Gastrocnemius medialis (tissue), 4 donors: ENCODE results near the gene DCUN1D4.

Experiments used
- CTCF ChIP-seq, 5 experiments: fragments of 450-650 bp in 3 of 5; fragments of 200-600 bp in 2 of 5; sonication (generic) in 2 of 5; IDR thresholded peaks in 4 of 5; conservative IDR thresholded peaks in 1 of 5; 1 replicate in 4 of 5; 2 replicates in 1 of 5; pipeline ENCODE4 v1.5.1; 2016 to 2019; ENCODE audit warnings: antibody characterized with exemption in 5 of 5, mild to moderate bottlenecking in 3 of 5, moderate library complexity in 3 of 5
- POLR2A ChIP-seq, 2 donors: fragments of 450-650 bp; IDR thresholded peaks; one replicate each; pipeline ENCODE4 v1.6.1; 2017; ENCODE audit warnings: antibody characterized with exemption in 2 of 2, mild to moderate bottlenecking in 2 of 2, moderate library complexity in 2 of 2

DNA sequence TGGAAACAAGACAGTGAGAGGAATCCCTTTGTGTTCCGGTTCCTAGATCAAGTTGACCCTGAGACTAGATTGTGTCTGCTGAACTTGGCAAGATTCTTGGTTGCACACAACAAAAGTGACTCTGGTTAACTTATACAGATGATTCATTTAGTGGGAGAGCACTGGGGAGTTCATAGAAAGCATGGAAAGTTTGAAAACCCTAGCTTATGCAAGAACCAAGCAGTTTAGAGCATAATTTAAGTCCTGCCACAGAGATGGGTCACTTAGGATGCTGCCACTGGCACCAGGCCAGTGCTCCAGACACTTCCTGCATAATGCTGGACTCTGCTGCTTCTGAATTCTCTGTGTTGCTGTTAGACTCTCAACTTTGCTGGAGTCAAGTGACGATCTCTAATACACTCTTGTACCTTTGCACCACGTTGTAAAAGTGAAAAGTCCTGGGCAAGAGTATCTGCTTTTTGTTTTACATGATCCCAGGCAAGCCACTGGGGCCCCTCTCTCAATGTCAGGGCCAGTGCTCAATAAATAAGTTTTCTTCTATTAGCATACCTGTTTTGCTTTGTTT, 12.7 kb upstream of the DCUN1D4 start:
- TF ChIP-seq POLR2A (IDR thresholded peaks at IDR 0.05) (no peak), CTCF (IDR thresholded peaks at IDR 0.05 in 4 of 5, conservative IDR thresholded peaks at IDR 0.05 in 1 of 5) (no peak)
